DOHH2 (cell line): ENCODE results near the gene GLYATL2.

Source experiments
- H3F3A ChIP-seq: fragments of 200-600 bp; sonication (generic), shearing (Covaris generic); 2 replicates; pipeline ENCODE4 v1.6.0; 2016; ENCODE audit warnings: antibody characterized with exemption, mild to moderate bottlenecking; ENCODE audit not compliant: control insufficient read depth, insufficient read depth
- H3K27ac ChIP-seq: fragments of 200-600 bp; sonication (generic); 2 replicates; pipeline ENCODE4 v1.5.1; 2014; ENCODE audit warnings: low read depth, mild to moderate bottlenecking, low read length, moderate library complexity
- H3K27me3 ChIP-seq: fragments of 200-600 bp; sonication (generic); 2 replicates; pipeline ENCODE4 v1.6.1; 2014; ENCODE audit warnings: mild to moderate bottlenecking, low read length, mixed read lengths; ENCODE audit not compliant: control insufficient read depth
- H3K36me3 ChIP-seq: fragments of 200-600 bp; sonication (generic); 2 replicates; pipeline ENCODE4 v1.6.1; 2014; ENCODE audit warnings: mild to moderate bottlenecking, low read length, moderate library complexity, mixed read lengths; ENCODE audit not compliant: control insufficient read depth
- H3K4me1 ChIP-seq: fragments of 200-600 bp; sonication (generic); 2 replicates; pipeline ENCODE4 v1.6.1; 2014; ENCODE audit warnings: mild to moderate bottlenecking, low read length, mixed read lengths; ENCODE audit not compliant: control insufficient read depth
- H3K4me2 ChIP-seq: fragments of 200-600 bp; sonication (generic); 2 replicates; pipeline ENCODE4 v1.6.0; 2014; ENCODE audit warnings: mild to moderate bottlenecking, low read length, moderate library complexity
- H3K4me3 ChIP-seq: fragments of 200-600 bp; sonication (generic); 2 replicates; pipeline ENCODE4 v1.5.1; 2014; ENCODE audit warnings: mild to moderate bottlenecking, low read length, mixed read lengths
- H3K79me2 ChIP-seq: fragments of 200-600 bp; sonication (generic); 2 replicates; pipeline ENCODE4 v1.6.1; 2014; ENCODE audit warnings: mild to moderate bottlenecking, low read length, mixed read lengths; ENCODE audit not compliant: control insufficient read depth
- H3K9me2 ChIP-seq: fragments of 200-600 bp; sonication (generic); replicated peaks from 2 replicates; pipeline ENCODE4 v1.6.1; 2014; ENCODE audit warnings: mild to moderate bottlenecking, low read length, mixed read lengths; ENCODE audit not compliant: control insufficient read depth
- H3K9me3 ChIP-seq: fragments of 200-600 bp; sonication (generic); 2 replicates; pipeline ENCODE4 v1.6.1; 2014; ENCODE audit warnings: antibody characterized with exemption, low read length, mixed read lengths; ENCODE audit not compliant: control insufficient read depth, insufficient read depth
- H4K20me1 ChIP-seq: fragments of 200-600 bp; sonication (generic); 2 replicates; pipeline ENCODE4 v1.6.0; 2014; ENCODE audit warnings: low read depth, mild to moderate bottlenecking, antibody characterized with exemption, low read length, moderate library complexity; ENCODE audit not compliant: control insufficient read depth, insufficient read depth
- EZH2phosphoT487 ChIP-seq: fragments of 200-600 bp; sonication (generic); IDR thresholded peaks from 2 replicates; pipeline ENCODE4 v1.6.1; 2017; ENCODE audit warnings: borderline replicate concordance, mild to moderate bottlenecking, antibody characterized with exemption, low read length, moderate library complexity, mixed read lengths
- TF ChIP-seq, protein P1 (sequence below): fragments of 200-600 bp; sonication (generic); IDR thresholded peaks from one replicate; pipeline ENCODE4 v1.5.1; 2014; ENCODE audit warnings: antibody characterized with exemption, mild to moderate bottlenecking, low read depth, low read length; ENCODE audit not compliant: poor library complexity, severe bottlenecking

Gene GLYATL2

DNA sequence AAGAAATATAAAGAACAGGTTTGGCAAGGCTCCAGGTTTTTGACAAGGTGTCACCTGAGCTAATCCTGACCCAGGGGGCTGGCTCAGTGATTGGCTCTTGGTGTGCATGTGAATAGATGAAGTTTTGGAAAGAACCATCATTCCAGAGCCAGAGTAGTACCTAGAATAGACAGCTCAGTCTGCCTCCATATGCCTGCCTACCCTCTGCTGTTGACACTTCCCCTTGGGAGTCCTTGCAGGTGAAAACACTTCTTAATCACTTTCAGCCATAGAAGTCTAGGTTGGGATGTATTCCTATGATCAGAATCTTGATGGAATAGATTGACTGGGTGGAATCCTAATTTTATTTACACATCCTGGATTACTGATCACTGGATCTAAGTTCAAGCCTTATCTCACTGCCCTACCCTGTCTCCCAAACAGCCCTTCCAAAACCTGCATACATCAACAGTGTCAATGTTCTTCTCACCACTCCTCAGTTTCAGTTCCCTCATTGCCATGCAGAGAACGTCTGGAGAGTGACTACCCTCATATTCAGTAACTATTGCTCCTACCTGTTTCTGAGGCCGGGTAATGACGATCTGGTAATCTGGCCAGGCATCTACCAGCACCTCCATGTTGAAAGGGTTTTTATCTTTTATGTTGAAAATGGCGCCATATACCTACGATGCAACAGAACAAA is 6.7 kb downstream of the GLYATL2 start:
- TF ChIP-seq, protein P1, sequence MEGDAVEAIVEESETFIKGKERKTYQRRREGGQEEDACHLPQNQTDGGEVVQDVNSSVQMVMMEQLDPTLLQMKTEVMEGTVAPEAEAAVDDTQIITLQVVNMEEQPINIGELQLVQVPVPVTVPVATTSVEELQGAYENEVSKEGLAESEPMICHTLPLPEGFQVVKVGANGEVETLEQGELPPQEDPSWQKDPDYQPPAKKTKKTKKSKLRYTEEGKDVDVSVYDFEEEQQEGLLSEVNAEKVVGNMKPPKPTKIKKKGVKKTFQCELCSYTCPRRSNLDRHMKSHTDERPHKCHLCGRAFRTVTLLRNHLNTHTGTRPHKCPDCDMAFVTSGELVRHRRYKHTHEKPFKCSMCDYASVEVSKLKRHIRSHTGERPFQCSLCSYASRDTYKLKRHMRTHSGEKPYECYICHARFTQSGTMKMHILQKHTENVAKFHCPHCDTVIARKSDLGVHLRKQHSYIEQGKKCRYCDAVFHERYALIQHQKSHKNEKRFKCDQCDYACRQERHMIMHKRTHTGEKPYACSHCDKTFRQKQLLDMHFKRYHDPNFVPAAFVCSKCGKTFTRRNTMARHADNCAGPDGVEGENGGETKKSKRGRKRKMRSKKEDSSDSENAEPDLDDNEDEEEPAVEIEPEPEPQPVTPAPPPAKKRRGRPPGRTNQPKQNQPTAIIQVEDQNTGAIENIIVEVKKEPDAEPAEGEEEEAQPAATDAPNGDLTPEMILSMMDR, result no peak
- TF ChIP-seq EZH2phosphoT487, result no peak
- Histone ChIP-seq H3K36me3 (no peaks in the 10 kb centered on the region), H3K9me3 (no peaks in the 10 kb centered on the region)

DNA sequence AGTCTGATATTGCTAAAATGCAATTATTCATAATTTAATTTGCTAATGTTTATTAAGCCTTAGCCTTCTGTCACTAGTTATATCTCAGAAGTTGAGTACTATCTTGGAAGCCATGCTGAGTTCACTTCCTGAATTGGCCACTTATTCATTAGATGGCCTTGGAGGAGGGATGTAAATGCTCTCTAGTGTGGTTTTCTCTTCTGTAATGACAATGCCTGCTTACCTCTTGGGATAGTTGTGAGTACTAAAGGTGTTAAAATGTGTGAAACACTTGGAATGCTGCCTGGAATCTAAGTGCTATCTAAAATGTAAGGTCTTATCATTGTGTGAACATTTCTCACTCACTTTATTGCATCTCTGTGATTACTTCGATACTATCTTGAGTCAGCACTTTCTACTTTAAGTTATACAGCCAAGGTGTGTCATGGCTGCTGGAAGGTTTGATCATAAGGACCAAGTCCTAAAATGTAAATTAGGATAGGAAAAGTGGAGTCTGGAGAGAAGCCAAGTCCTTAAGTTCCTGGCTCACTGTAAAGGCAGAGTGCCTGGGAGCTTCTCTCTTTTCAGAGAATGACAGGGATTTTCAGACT is 12.4 kb downstream of the GLYATL2 start:
- H3K79me2 ChIP-seq, result no peaks in the 10 kb centered on the region
- no peaks in the 10 kb centered on the region for H3K9me2 ChIP-seq
- H3K27ac ChIP-seq, result no peak overlapping the region
- no peak for TF ChIP-seq EZH2phosphoT487
- TF ChIP-seq, protein P1, result no peak
- no peaks in the 10 kb centered on the region for H3K27me3 ChIP-seq
- no peaks in the 10 kb centered on the region for H3F3A ChIP-seq
- H3K4me1 ChIP-seq, result no peaks in the 10 kb centered on the region
- no peaks in the 10 kb centered on the region for H3K36me3 ChIP-seq
- H3K4me3 ChIP-seq, result no peak overlapping the region
- H3K4me2 ChIP-seq, result no peak overlapping the region
- H4K20me1 ChIP-seq, result no peaks in the 10 kb centered on the region
- no peaks in the 10 kb centered on the region for H3K9me3 ChIP-seq

More for the DNA sequence above, 6.7 kb downstream of the GLYATL2 start:
- no peaks in the 10 kb centered on the region for H3K9me2 ChIP-seq
- no peaks in the 10 kb centered on the region for H3K4me1 ChIP-seq
- H3K27me3 ChIP-seq, result no peaks in the 10 kb centered on the region
- H3F3A ChIP-seq, result no peaks in the 10 kb centered on the region
- no peak overlapping the region for H3K4me3 ChIP-seq
- no peak overlapping the region for H3K4me2 ChIP-seq
- no peaks in the 10 kb centered on the region for H4K20me1 ChIP-seq
- no peaks in the 10 kb centered on the region for H3K79me2 ChIP-seq
- no peak overlapping the region for H3K27ac ChIP-seq

DNA sequence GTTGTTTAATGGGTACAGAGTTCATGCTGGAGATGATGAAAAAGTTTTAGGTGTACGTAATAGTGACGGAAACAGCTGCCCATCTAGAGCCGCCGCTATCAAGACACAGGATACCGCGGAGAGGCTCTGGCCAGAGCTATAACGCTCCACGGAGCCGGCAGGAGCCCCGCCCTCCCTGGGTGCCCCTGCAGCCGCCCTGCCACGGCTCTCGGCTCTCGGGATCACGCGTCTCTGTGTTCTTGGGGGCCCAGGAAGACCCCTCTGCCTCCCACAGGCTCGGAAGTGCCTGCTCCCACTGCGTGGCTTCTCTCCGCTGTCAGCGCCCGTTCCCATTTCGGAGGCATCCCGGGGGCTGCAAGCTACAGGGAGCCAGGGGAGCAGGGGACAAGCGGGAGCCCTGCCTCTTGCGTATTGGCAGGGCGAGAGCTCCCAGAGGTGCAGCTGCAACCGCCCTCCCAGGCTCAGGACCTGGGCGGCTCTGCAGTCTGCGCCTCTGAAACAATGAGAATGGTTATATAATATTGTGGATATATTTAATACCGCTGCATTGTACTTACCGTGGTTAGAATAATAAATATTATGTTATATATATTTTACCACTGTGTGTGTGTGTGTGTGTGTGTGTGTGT is 13.7 kb downstream of the GLYATL2 start:
- TF ChIP-seq, protein P1, result no peak
- no peak for TF ChIP-seq EZH2phosphoT487
- Histone ChIP-seq H3F3A (no peaks in the 10 kb centered on the region), H3K79me2 (no peaks in the 10 kb centered on the region), H3K4me3 (no peak overlapping the region), H3K4me2 (no peak overlapping the region), H3K27ac (no peak overlapping the region), H3K4me1 (no peaks in the 10 kb centered on the region), H3K9me2 (no peaks in the 10 kb centered on the region), H4K20me1 (no peaks in the 10 kb centered on the region), H3K36me3 (no peaks in the 10 kb centered on the region), H3K9me3 (no peaks in the 10 kb centered on the region), H3K27me3 (no peaks in the 10 kb centered on the region)
